Esophagus squamous epithelium (tissue), 5 donors: ENCODE measurements around the gene KCTD14. TPM values are rescaled to one million over a fixed set of nuclear protein-coding genes. Genes with fewer than 3 reads are reported as not detected.
"Not testable (repeated sequence)": the region's sequence is repeated elsewhere in the genome, so short reads cannot be mapped to it uniquely, and the experiment has no call there.

Source experiments
- DNase-seq: peaks from one replicate; lab custom pipeline; 2025; lab: John Stamatoyannopoulos, UW
- H3K27ac ChIP-seq, 4 donors: fragments of 200-600 bp; sonication (generic); one replicate each; pipeline ENCODE4 v1.5.1; 2016 to 2019; ENCODE audit warnings: mild to moderate bottlenecking in 1 of 4
- H3K27me3 ChIP-seq, 4 donors: fragments of 200-600 bp; sonication (generic); 1 replicate in 3 of 4; 2 replicates in 1 of 4; pipeline versions ENCODE4 v1.5.1 to v1.6.0; 2017 to 2021; ENCODE audit warnings: antibody characterized with exemption in 1 of 4
- H3K36me3 ChIP-seq, 3 donors: fragments of 200-600 bp; sonication (generic); one replicate each; pipeline ENCODE4 v1.5.1; 2016 to 2019
- H3K4me1 ChIP-seq, 3 donors: fragments of 200-600 bp; sonication (generic); one replicate each; pipeline ENCODE4 v1.5.1; 2017 to 2019
- H3K4me3 ChIP-seq, 4 donors: fragments of 200-600 bp; sonication (generic); 1 replicate in 3 of 4; 2 replicates in 1 of 4; pipeline ENCODE4 v1.5.1; 2016 to 2019; ENCODE audit warnings: mild to moderate bottlenecking in 2 of 4, moderate library complexity in 1 of 4
- H3K9me3 ChIP-seq, 3 donors: fragments of 200-600 bp; sonication (generic); one replicate each; pipeline ENCODE4 v1.5.1; 2016 to 2019
- CTCF ChIP-seq, 6 experiments: fragments of 450-650 bp in 4 of 6; fragments of 200-600 bp in 2 of 6; sonication (generic) in 2 of 6; IDR thresholded peaks; one replicate each; pipeline ENCODE4 v1.5.1; 2016 to 2019; ENCODE audit warnings: antibody characterized with exemption in 6 of 6, mild to moderate bottlenecking in 4 of 6, moderate library complexity in 4 of 6
- POLR2A ChIP-seq, 4 donors: fragments of 450-650 bp; IDR thresholded peaks; one replicate each; pipeline ENCODE4 v1.6.1; 2017; ENCODE audit warnings: antibody characterized with exemption in 4 of 4, mild to moderate bottlenecking in 4 of 4, moderate library complexity in 3 of 4
- WGBS, 2 donors: methylation state at CpG; one replicate each; pipeline ENCODE4 v1.1.5; 2018; 5-methylcytosine and 5-hydroxymethylcytosine counted together
- intact Hi-C: fragments of 100-400 bp; cut with DNase I; formaldehyde crosslinking; loops from one replicate; pipeline ENCODE4 v1.15.0; 2022
- total RNA-seq, 4 donors: library from RNA; depleted of rRNA; stranded (reverse); fragments of >200 nt; gene quantifications; one replicate each; pipeline ENCODE4 v1.1.0, GENCODE V29; 2016
- donor health status: DM: yes; HTN: yes; CAD: no.

KCTD14 gene
- total RNA-seq, 4 donors from 2014 or later = 0.49 to 7.7 (median 1.00) TPM

GRCh38 chr11:78046486-78046854 is 23.4 kb upstream of the KCTD14 start:
- peak overlapping the region in 1 of 4 donors; percentile 74 for H3K27ac ChIP-seq
- intact Hi-C loops = no loop called here
- WGBS, 2 donors = 22 to 53% methylated on average over 4 to 6 of the region's 6 CpGs
- no peak for DNase-seq
- no peaks in the 10 kb centered on the region for H3K36me3 ChIP-seq
- TF ChIP-seq CTCF (IDR thresholded peaks at IDR 0.05) (no peak), POLR2A (IDR thresholded peaks at IDR 0.05) (no peak)
- H3K9me3 ChIP-seq = no peaks in the 10 kb centered on the region
- no peaks in the 10 kb centered on the region for H3K27me3 ChIP-seq
- peaks cover 0 to 14% (median 6%) of the 10 kb centered on the region in 3 donors for H3K4me1 ChIP-seq
- H3K4me3 ChIP-seq = peak overlapping the region in 2 of 4 donors; percentile 45 to 70

- H3K4me1 ChIP-seq = peaks cover 0 to 17% (median 6%) of the 10 kb centered on the region in 3 donors
- H3K4me3 ChIP-seq = peak overlapping the region; percentile 9 to 70 (median 44)
- no peaks in the 10 kb centered on the region for H3K9me3 ChIP-seq
- intact Hi-C loops = no loop called here
- H3K27me3 ChIP-seq = no peaks in the 10 kb centered on the region
- TF ChIP-seq POLR2A (IDR thresholded peaks at IDR 0.05) = no peak
- TF ChIP-seq CTCF (IDR thresholded peaks at IDR 0.05) = peak; percentile 92 to 99 (median 96)
- H3K27ac ChIP-seq = peak overlapping the region in 3 of 4 donors; percentile 40 to 74 (median 67)
- no peaks in the 10 kb centered on the region for H3K36me3 ChIP-seq
- 1 to 5% methylated on average over 14 to 15 of the region's 28 CpGs for WGBS, 2 donors
- no peak for DNase-seq
Measured at GRCh38 chr11:78045851-78046485, 22.9 kb upstream of the KCTD14 start.

- WGBS, 2 donors = 76 to 87% methylated on average over 5 of the region's 5 CpGs
- H3K27ac ChIP-seq = no peak overlapping the region
- no peak for DNase-seq
Measured at GRCh38 chr11:78044706-78045105, 21.6 kb upstream of the KCTD14 start.

DNA sequence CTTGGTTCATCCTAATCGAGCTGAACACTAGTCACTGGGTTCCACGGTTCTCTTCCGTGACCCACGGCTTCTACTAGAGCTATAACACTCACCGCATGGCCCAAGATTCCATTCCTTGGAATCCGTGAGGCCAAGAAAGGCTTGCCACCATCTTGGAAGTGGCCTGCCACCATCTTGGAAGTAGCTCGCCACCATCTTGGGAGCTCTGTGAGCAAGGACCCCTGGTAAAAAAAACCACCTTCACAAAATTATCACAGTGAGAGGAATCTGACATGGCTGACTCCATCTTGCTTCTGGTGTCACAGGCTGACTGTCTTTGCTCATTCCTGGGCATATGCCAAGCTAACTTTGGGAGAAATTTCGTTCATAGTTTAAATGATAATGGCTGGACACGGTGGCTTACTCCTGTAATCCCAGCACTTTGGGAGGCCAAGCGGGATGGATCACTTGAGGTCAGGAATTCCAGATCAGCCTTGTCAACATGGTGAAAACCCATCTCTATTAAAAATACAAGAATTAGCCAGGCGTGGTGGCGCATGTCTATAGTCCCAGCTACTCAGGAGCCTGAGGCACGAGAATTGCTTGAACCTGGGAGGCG is 18.9 kb upstream of the KCTD14 start:
- Histone ChIP-seq H3K27ac (no peak overlapping the region), H3K4me3 (no peak overlapping the region), H3K4me1 (peaks cover 0 to 39% (median 21%) of the 10 kb centered on the region in 3 donors), H3K36me3 (no peaks in the 10 kb centered on the region), H3K27me3 (no peaks in the 10 kb centered on the region), H3K9me3 (no peaks in the 10 kb centered on the region)
- no peak for DNase-seq
- intact Hi-C loops = no loop called here
- no peak for TF ChIP-seq POLR2A (IDR thresholded peaks at IDR 0.05)
- no peak for TF ChIP-seq CTCF (IDR thresholded peaks at IDR 0.05)
- WGBS, 2 donors = 62 to 76% methylated on average over 9 to 12 of the region's 14 CpGs

More at GRCh38 chr11:78044706-78045105, 21.6 kb upstream of the KCTD14 start:
- intact Hi-C loops = no loop called here
- Histone ChIP-seq H3K9me3 (no peaks in the 10 kb centered on the region), H3K4me3 (no peak overlapping the region), H3K27me3 (no peaks in the 10 kb centered on the region), H3K4me1 (peaks cover 0 to 29% (median 18%) of the 10 kb centered on the region in 3 donors), H3K36me3 (no peaks in the 10 kb centered on the region)
- no peak for TF ChIP-seq CTCF (IDR thresholded peaks at IDR 0.05)
- TF ChIP-seq POLR2A (IDR thresholded peaks at IDR 0.05) = no peak

- 93 to 94% methylated on average over 8 of the region's 8 CpGs for WGBS, 2 donors
- H3K36me3 ChIP-seq, H3K27ac ChIP-seq, H3K27me3 ChIP-seq, H3K4me3 ChIP-seq, DNase-seq, H3K9me3 ChIP-seq, intact Hi-C loops: not testable (repeated sequence)
- H3K4me1 ChIP-seq = peaks cover 0 to 39% (median 21%) of the 10 kb centered on the region in 3 donors
Measured at GRCh38 chr11:78041380-78041719, 18.3 kb upstream of the KCTD14 start.
